ENCODE data around the gene GUCA2A. TPM values are rescaled to one million over a fixed set of nuclear protein-coding genes. Genes with fewer than 3 reads are reported as not detected.

The GUCA2A gene
- total and polyA plus RNA-seq, 9 of the 15 experiments (the other 6 are each of a cell fraction or from before 2014, with no cell fraction given) = not detected

- no peak for TF ChIP-seq ZHX1 (conservative IDR thresholded peaks at IDR 0.05; ENCODE audit: low read length)
Measured at GRCh38 chr1:42152907-42153600, 11.5 kb downstream of the GUCA2A start, which contains the start of gene GUCA2B (continued).

- POLR2A ChIA-PET = no interaction called here
- intact Hi-C loops (cut with micrococcal nuclease) = no loop called here
- TF ChIP-seq ZNF280A (IDR thresholded peaks at IDR 0.05; ENCODE audit: low read depth, partially characterized antibody) = no peak
- TF ChIP-seq GATAD2A (IDR thresholded peaks at IDR 0.05) = no peak
- no peak for TF ChIP-seq MEIS2 (IDR thresholded peaks at IDR 0.05; ENCODE audit: partially characterized antibody)
- no peak for TF ChIP-seq ZNF174 (CRISPR knock-in tag; IDR thresholded peaks at IDR 0.05)
- no peak for TF ChIP-seq GMEB1 (CRISPR knock-in tag; IDR thresholded peaks at IDR 0.05)
- TF ChIP-seq KHSRP (IDR thresholded peaks at IDR 0.05) = no peak
- no peak for TF ChIP-seq RBM22 (IDR thresholded peaks at IDR 0.05; ENCODE audit: low read depth, low read length, poor library complexity, severe bottlenecking)
Measured at GRCh38 chr1:42152119-42152518, 12.4 kb downstream of the GUCA2A start.

More at GRCh38 chr1:42152119-42152518, 12.4 kb downstream of the GUCA2A start:
- Histone ChIP-seq H3K27ac (ENCODE audit: extremely low read depth, low read depth, low read length) (no peak overlapping the region), H3K4me3 (no peak overlapping the region), H3K9me3 (replicated peaks; ENCODE audit: control insufficient read depth, insufficient read depth, low read depth, low read length) (no peaks in the 10 kb centered on the region), H4K20me1 (replicated peaks; ENCODE audit: control insufficient read depth, insufficient read depth, low read length) (no peaks in the 10 kb centered on the region; the same call in none of the 2 replicates), H3K4me1 (replicated peaks in 1 of 2; ENCODE audit: control insufficient read depth in 2 of 2, insufficient read depth in 2 of 2, low read length in 2 of 2) (peaks cover 0 to 5% of the 10 kb centered on the region in 2 experiments; a peak in 1 of 5 replicates), H2AFZ (ENCODE audit: low read depth, low read length) (no peak overlapping the region), H3K4me2 (ENCODE audit: insufficient read depth, low read length) (no peak overlapping the region), H3K79me2 (ENCODE audit: control insufficient read depth, insufficient read depth, low read length) (no peaks in the 10 kb centered on the region), H3K36me3 (ENCODE audit: control insufficient read depth, insufficient read depth, low read length) (no peaks in the 10 kb centered on the region), H3K9ac (ENCODE audit: insufficient read depth in 1 of 2, low read depth in 2 of 2, low read length in 2 of 2) (no peak overlapping the region), H3K9me1 (ENCODE audit: control insufficient read depth, insufficient read depth, low read length) (no peaks in the 10 kb centered on the region), H3K27me3 (ENCODE audit: control insufficient read depth in 2 of 2, insufficient read depth in 2 of 2, low read length in 2 of 2) (peaks cover 24 to 65% of the 10 kb centered on the region in 2 experiments; a peak in 4 of 5 replicates)
- WGBS (ENCODE audit: insufficient coverage, low coverage, missing lambda C conversion rate) = 0% methylated on average over 3 of the region's 3 CpGs
- CTCF ChIA-PET (ENCODE audit: low intra/inter-chr PET ratio) = interaction anchor here (0.6 kb wide), 1 partner anchor 10 kb away, joined by 3 read pairs; no protein-coding TSS in a partner anchor
- FAIRE-seq (no peak), ATAC-seq (no peak), DNase-seq (ENCODE audit: extremely low read depth in 1 of 4, low spot score in 3 of 4) (no peak)
- BruUV-seq (replicated peaks) = no TSS peak
- in situ Hi-C loops (cut with MboI) = no loop called here

All from K562 (cell line).